ENCODE data around the gene ZSCAN9. TPM values are rescaled to one million over a fixed set of nuclear protein-coding genes. Genes with fewer than 3 reads are reported as not detected.

Gene ZSCAN9
- total and polyA plus RNA-seq, 9 of the 15 experiments (the other 6 are each of a cell fraction or from before 2014, with no cell fraction given): 18.8 to 48.9 (median 28.7) TPM

DNA sequence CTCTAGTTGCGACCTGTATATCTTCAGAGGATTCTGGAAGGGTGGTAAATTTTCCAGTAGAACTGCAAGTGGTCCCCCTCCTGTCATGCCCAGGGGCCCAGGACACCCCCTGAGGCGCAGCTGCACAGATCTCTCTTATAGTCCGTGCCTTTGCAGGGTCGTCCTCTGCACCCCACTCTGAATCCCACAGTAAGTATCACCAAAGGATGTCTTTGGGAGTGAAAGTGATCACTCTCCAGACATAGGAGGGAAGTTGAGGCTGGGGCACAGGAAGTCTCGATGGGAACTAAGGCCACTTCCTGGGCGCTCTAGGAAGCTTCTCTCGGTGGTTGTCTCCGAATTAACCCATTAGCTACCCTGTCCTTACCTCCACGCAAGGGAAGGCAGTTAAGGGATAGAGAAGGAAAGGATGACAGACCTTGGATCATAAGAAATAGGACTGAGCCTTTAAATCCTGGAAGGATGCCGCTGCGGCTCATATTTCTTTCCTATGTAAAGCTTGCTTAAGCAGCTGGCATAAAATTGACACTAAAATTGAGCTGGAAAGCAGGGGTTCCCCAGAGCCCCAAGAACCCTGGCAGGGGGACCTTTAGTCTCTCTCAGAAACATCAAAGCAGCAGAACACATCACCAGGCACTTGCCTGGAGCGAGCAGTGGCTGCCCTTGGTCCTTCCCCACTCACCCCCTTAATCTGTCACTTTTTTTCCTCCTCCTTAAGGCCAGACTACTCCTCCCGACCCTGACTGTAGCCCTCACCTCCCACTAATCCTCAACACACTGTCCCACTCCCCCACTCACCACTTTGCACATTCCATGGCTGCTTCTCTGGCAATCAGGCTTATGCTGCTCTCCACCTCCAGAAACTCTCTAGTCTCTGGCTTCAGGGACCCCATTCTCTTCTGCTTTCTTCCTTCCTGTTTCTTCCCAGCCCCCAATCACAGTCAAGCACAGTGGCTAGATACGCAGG is 27.2 kb downstream of the ZSCAN9 start, which contains the start of gene ZKSCAN4 (continued):
- TF ChIP-seq, protein P1, sequence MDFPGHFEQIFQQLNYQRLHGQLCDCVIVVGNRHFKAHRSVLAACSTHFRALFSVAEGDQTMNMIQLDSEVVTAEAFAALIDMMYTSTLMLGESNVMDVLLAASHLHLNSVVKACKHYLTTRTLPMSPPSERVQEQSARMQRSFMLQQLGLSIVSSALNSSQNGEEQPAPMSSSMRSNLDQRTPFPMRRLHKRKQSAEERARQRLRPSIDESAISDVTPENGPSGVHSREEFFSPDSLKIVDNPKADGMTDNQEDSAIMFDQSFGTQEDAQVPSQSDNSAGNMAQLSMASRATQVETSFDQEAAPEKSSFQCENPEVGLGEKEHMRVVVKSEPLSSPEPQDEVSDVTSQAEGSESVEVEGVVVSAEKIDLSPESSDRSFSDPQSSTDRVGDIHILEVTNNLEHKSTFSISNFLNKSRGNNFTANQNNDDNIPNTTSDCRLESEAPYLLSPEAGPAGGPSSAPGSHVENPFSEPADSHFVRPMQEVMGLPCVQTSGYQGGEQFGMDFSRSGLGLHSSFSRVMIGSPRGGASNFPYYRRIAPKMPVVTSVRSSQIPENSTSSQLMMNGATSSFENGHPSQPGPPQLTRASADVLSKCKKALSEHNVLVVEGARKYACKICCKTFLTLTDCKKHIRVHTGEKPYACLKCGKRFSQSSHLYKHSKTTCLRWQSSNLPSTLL (IDR thresholded peaks at IDR 0.05): no peak
- TF ChIP-seq HSF4 (CRISPR knock-in tag; IDR thresholded peaks at IDR 0.05; ENCODE audit: borderline replicate concordance): 0 out of 2 replicates have a peak, but pooled peaks have one; percentile 28
- TF ChIP-seq, protein P2, sequence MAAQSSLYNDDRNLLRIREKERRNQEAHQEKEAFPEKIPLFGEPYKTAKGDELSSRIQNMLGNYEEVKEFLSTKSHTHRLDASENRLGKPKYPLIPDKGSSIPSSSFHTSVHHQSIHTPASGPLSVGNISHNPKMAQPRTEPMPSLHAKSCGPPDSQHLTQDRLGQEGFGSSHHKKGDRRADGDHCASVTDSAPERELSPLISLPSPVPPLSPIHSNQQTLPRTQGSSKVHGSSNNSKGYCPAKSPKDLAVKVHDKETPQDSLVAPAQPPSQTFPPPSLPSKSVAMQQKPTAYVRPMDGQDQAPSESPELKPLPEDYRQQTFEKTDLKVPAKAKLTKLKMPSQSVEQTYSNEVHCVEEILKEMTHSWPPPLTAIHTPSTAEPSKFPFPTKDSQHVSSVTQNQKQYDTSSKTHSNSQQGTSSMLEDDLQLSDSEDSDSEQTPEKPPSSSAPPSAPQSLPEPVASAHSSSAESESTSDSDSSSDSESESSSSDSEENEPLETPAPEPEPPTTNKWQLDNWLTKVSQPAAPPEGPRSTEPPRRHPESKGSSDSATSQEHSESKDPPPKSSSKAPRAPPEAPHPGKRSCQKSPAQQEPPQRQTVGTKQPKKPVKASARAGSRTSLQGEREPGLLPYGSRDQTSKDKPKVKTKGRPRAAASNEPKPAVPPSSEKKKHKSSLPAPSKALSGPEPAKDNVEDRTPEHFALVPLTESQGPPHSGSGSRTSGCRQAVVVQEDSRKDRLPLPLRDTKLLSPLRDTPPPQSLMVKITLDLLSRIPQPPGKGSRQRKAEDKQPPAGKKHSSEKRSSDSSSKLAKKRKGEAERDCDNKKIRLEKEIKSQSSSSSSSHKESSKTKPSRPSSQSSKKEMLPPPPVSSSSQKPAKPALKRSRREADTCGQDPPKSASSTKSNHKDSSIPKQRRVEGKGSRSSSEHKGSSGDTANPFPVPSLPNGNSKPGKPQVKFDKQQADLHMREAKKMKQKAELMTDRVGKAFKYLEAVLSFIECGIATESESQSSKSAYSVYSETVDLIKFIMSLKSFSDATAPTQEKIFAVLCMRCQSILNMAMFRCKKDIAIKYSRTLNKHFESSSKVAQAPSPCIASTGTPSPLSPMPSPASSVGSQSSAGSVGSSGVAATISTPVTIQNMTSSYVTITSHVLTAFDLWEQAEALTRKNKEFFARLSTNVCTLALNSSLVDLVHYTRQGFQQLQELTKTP (IDR thresholded peaks at IDR 0.05; ENCODE audit: low read depth in 1 of 2, partially characterized antibody in 2 of 2): peak in 1 of 2 experiments; percentile 27
- no peak for TF ChIP-seq PRMT5 (CRISPR knock-in tag; IDR thresholded peaks at IDR 0.05)
- no peak for TF ChIP-seq GATA2 (CRISPR knock-in tag; IDR thresholded peaks at IDR 0.05)
- TF ChIP-seq MCM7 (IDR thresholded peaks at IDR 0.05): no peak
- no peak; the same call in none of the 2 replicates for TF ChIP-seq HDAC2 (IDR thresholded peaks at IDR 0.05)
- TF ChIP-seq RFX7 (CRISPR knock-in tag; IDR thresholded peaks at IDR 0.05): no peak
- TF ChIP-seq FOXA1 (IDR thresholded peaks at IDR 0.05; ENCODE audit: borderline replicate concordance): no peak
- 0 out of 2 replicates have a peak, but pooled peaks have one; percentile 22 for TF ChIP-seq ZNF76 (CRISPR knock-in tag; IDR thresholded peaks at IDR 0.05; ENCODE audit: borderline replicate concordance)
- no peak for TF ChIP-seq RAD51 (IDR thresholded peaks at IDR 0.05; ENCODE audit: borderline replicate concordance, low read depth)
- TF ChIP-seq YY1 (IDR thresholded peaks at IDR 0.05; ENCODE audit: borderline replicate concordance in 1 of 3, control insufficient read depth in 1 of 3, extremely low read depth in 1 of 3, insufficient read depth in 3 of 3, insufficient read length in 1 of 3, insufficient replicate concordance in 2 of 3, low read depth in 1 of 3, low read length in 2 of 3): peak in 2 of 3 experiments; percentile 41 to 70
- peak; percentile 67 for TF ChIP-seq SUPT5H (IDR thresholded peaks at IDR 0.05)
- no peak for TF ChIP-seq CBX2 (IDR thresholded peaks at IDR 0.05; ENCODE audit: insufficient read depth, low read length, poor library complexity, severe bottlenecking)
- TF ChIP-seq, protein P3, sequence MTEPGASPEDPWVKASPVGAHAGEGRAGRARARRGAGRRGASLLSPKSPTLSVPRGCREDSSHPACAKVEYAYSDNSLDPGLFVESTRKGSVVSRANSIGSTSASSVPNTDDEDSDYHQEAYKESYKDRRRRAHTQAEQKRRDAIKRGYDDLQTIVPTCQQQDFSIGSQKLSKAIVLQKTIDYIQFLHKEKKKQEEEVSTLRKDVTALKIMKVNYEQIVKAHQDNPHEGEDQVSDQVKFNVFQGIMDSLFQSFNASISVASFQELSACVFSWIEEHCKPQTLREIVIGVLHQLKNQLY (CRISPR knock-in tag; conservative IDR thresholded peaks at IDR 0.05): 0 out of 4 replicates have a peak, but pooled peaks of 1 of the 2 experiments have one; percentile 46
- peak; percentile 62; the same call in 1 of the 2 replicates for TF ChIP-seq GATAD2A (IDR thresholded peaks at IDR 0.05)
- no peak for TF ChIP-seq ZNF561 (CRISPR knock-in tag; conservative IDR thresholded peaks at IDR 0.05)
- TF ChIP-seq SMAD4 (CRISPR knock-in tag; conservative IDR thresholded peaks at IDR 0.05): peak; percentile 85
- TF ChIP-seq CBFA2T3 (IDR thresholded peaks at IDR 0.05): no peak
- TF ChIP-seq FOXA3 (CRISPR knock-in tag; conservative IDR thresholded peaks at IDR 0.05 in 1 of 2, IDR thresholded peaks at IDR 0.05 in 1 of 2): peak in 1 of 2 experiments; percentile 35; a peak in 1 of 4 replicates

Measured in K562 (cell line).